22Rv1 (cell line): ENCODE measurements around the gene CENPP.

Source experiments
- CTCF ChIP-seq: fragments of 450-650 bp; IDR thresholded peaks from 2 replicates; pipeline ENCODE4 v1.5.1; 2017; ENCODE audit warnings: mild to moderate bottlenecking
- ZFX ChIP-seq: fragments of 450-650 bp; IDR thresholded peaks from 2 replicates; pipeline ENCODE4 v1.6.1; 2017; ENCODE audit warnings: antibody characterized with exemption, borderline replicate concordance

GRCh38 chr9:92655896-92656536, 330.3 kb downstream of the CENPP start:
- TF ChIP-seq CTCF (no peak), ZFX (no peak)
